RPMI7951 (cell line): ENCODE results near the gene ZNF615. TPM values are rescaled to one million over a fixed set of nuclear protein-coding genes. Genes with fewer than 3 reads are reported as not detected.
"Not testable (repeated sequence)": the region's sequence is repeated elsewhere in the genome, so short reads cannot be mapped to it uniquely, and the experiment has no call there.

Source experiments
- DNase-seq: peaks from one replicate; pipeline ENCODE4 v3.0.0-alpha.2; 2012; ENCODE audit warnings: low read depth
- total RNA-seq: library from RNA; depleted of rRNA; stranded (reverse); fragments of >200 nt; shearing (Covaris generic); gene quantifications from 2 replicates; pipeline ENCODE4 v1.2.3, GENCODE V29; 2014; rRNA removed

The ZNF615 gene
- total RNA-seq, 1 experiment from 2014 or later = 16.6 TPM

GRCh38 chr19:51980116-51980736 is 27.8 kb downstream of the ZNF615 start:
- no peak for DNase-seq

- DNase-seq = peak; percentile 27
These were observed 29.1 kb downstream of the ZNF615 start for GRCh38 chr19:51978882-51979281.

- no peak for DNase-seq
These were observed 30.7 kb downstream of the ZNF615 start for GRCh38 chr19:51977346-51977745.

- DNase-seq = no peak
These were observed 31.2 kb downstream of the ZNF615 start for GRCh38 chr19:51976852-51977251.

DNA sequence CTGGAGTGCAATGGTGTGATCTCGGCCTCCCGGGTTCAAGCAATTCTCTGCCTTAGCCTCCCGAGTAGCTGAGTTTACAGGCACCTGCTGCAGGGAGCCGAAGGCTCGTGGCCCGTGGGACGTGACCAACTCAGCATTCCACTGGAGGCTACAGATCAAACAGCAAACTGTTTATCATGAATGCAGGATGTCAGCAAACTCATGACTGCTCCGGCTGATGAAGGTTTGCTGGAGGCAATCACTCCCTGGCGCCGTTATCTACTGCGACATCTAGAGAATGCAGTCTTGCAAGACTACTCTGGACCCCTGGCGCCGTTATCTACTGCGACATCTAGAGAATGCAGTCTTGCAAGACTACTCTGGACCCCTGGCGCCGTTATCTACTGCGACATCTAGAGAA is 32.2 kb downstream of the ZNF615 start:
- DNase-seq = not testable (repeated sequence)

- peak; percentile 42 for DNase-seq
These were observed 36.4 kb downstream of the ZNF615 start for GRCh38 chr19:51971624-51972023.

GRCh38 chr19:51970718-51971117 is 37.3 kb downstream of the ZNF615 start:
- DNase-seq = no peak

- no peak for DNase-seq
These were observed 42.4 kb downstream of the ZNF615 start for GRCh38 chr19:51965583-51965982.

DNA sequence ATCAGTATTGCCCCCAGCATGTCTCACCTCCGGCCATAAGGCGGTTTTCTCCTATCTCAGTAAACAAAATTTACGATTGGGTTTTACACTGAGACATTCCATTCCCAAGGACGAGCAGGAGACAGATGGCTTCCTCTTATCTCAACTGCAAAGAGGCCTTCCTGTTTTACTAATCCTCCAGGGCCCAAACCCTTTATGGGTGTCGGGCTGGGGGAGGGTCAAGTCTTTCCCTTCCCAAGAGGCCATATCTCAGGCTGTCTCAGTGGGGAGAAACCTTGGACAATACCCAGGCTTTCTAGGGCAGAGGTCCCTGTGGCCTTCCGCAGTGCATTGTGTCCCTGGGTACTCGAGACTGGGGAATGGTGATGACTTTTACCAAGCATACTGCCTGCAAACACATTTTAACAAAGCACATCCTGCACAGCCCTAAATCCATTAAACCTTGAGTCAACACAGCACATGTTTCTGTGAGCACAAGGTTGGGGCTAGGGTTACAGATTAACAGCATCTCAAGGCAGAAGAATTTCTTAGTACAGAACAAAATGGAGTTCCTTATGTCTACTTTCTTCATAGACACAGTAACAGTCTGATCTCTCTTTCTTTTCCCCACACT is 47.3 kb downstream of the ZNF615 start:
- not testable (repeated sequence) for DNase-seq

GRCh38 chr19:51959791-51960190 is 48.2 kb downstream of the ZNF615 start:
- no peak for DNase-seq

DNA sequence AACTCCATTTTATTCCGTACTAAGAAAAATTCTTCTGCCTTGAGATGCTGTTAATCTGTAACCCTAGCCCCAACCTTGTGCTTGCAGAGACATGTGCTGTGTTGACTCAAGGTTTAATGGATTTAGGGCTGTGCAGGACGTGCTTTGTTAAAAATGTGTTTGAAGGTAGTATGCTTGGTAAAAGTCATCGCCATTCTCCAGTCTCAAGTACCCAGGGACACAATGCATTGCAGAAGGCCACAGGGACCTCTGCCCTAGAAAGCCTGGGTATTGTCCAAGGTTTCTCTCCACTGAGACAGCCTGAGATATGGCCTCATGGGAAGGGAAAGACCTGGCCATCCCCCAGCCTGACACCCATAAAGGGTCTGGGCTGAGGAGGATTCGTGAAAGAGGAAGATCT is 50.2 kb downstream of the ZNF615 start:
- DNase-seq = not testable (repeated sequence)

DNA sequence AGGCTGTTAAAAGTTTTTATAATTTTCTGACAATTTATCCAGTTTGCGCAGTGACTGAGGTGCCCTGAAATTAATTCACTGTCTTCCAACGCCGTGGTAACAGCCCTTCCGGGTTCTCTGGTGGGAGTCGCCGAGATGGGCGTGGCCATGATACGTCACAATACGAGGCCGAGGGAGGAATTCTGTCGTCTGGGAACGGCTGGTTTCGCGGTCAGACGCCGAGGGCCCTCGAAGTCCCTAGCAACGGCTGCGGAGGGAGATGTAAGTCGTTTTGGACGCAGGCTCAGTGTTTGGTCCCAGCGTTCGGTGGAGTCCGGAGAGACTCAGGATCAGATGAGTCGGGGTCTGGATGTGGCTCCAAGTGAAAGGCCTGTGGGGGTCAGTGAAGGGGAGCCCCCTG is 59.0 kb downstream of the ZNF615 start:
- DNase-seq = peak; percentile 68

GRCh38 chr19:51946602-51947001 is 61.4 kb downstream of the ZNF615 start:
- DNase-seq = no peak

DNA sequence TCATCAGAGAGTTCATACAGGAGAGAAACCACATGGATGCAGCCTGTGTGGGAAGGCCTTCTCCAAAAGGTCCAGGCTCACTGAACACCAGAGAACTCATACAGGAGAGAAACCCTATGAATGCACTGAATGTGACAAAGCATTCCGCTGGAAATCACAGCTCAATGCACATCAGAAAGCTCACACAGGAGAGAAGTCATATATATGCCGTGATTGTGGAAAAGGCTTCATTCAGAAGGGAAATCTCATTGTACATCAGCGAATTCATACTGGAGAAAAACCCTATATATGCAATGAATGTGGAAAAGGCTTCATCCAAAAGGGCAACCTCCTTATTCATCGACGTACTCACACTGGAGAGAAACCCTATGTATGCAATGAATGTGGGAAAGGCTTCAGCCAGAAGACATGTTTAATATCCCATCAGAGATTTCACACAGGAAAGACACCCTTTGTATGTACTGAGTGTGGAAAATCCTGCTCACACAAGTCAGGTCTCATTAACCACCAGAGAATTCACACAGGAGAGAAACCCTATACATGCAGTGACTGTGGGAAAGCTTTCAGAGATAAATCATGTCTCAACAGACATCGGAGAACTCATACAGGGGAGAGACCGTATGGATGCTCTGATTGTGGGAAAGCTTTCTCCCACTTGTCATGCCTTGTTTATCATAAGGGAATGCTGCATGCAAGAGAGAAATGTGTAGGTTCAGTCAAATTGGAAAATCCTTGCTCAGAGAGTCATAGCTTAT is 63.0 kb downstream of the ZNF615 start:
- DNase-seq = no peak

Other genes with a start within 250 kb of the ZNF615 start
- gene FPR2, start 247.0 kb downstream of the ZNF615 start, total RNA-seq = 8.1 and 8.4 TPM in 2 replicates
- gene FPR3, start 213.1 kb downstream of the ZNF615 start, total RNA-seq = 0.60 and 0.98 TPM in 2 replicates
- 3.3 and 3.7 TPM in 2 replicates for gene ZNF577, start 120.3 kb downstream of the ZNF615 start, total RNA-seq
- gene ZNF649, start 103.2 kb downstream of the ZNF615 start, total RNA-seq = 7.8 and 10.1 TPM in 2 replicates
- gene ZNF613, start 80.7 kb downstream of the ZNF615 start, total RNA-seq = 3.7 and 4.6 TPM in 2 replicates
- gene ZNF350, start 21.4 kb downstream of the ZNF615 start, total RNA-seq = 7.7 and 8.8 TPM in 2 replicates
- 14.2 and 15.4 TPM in 2 replicates for gene ZNF614, start 20.2 kb upstream of the ZNF615 start, total RNA-seq
- 7.1 and 7.6 TPM in 2 replicates for gene ZNF432, start 40.6 kb upstream of the ZNF615 start, total RNA-seq
- 7.4 and 11.9 TPM in 2 replicates for gene ZNF841, start 87.6 kb upstream of the ZNF615 start, total RNA-seq
- gene ZNF616, start 131.7 kb upstream of the ZNF615 start, total RNA-seq = 7.8 and 8.0 TPM in 2 replicates
- 5.9 and 7.7 TPM in 2 replicates for gene ZNF836, start 163.4 kb upstream of the ZNF615 start, total RNA-seq
- gene PPP2R1A, start 181.8 kb upstream of the ZNF615 start, total RNA-seq = 137 and 233 TPM in 2 replicates